ENCODE results near the gene SDE2.
A peak's percentile ranks its signal among the peaks of the same experiment; 100 is the strongest.

Gene SDE2

GRCh38 chr1:225962440-225962975 lies 36.6 kb downstream of the SDE2 start:
- peak; percentile 89 for TF ChIP-seq CTCF (IDR thresholded peaks at IDR 0.05; ENCODE audit: low read depth, low read length, missing control alignments)
- no peak overlapping the region for H3K4me3 ChIP-seq (ENCODE audit: low read depth, low read length)
- no peak for DNase-seq (ENCODE audit: low read depth)

GRCh38 chr1:225961659-225962439 lies 37.3 kb downstream of the SDE2 start:
- no peak overlapping the region for H3K4me3 ChIP-seq (ENCODE audit: low read depth, low read length)
- no peak for TF ChIP-seq CTCF (IDR thresholded peaks at IDR 0.05; ENCODE audit: low read depth, low read length, missing control alignments)
- no peak for DNase-seq (ENCODE audit: low read depth)

GRCh38 chr1:225958041-225958440 lies 41.1 kb downstream of the SDE2 start:
- TF ChIP-seq CTCF (IDR thresholded peaks at IDR 0.05; ENCODE audit: low read depth, low read length, missing control alignments): no peak
- no peak for DNase-seq (ENCODE audit: low read depth)
- H3K4me3 ChIP-seq (ENCODE audit: low read depth, low read length): no peak overlapping the region

GRCh38 chr1:225954753-225955152 lies 44.4 kb downstream of the SDE2 start:
- DNase-seq (ENCODE audit: low read depth): no peak
- H3K4me3 ChIP-seq (ENCODE audit: low read depth, low read length): no peak overlapping the region
- no peak for TF ChIP-seq CTCF (IDR thresholded peaks at IDR 0.05; ENCODE audit: low read depth, low read length, missing control alignments)

- no peak overlapping the region for H3K4me3 ChIP-seq (ENCODE audit: low read depth, low read length)
- no peak for TF ChIP-seq CTCF (IDR thresholded peaks at IDR 0.05; ENCODE audit: low read depth, low read length, missing control alignments)
Observed at GRCh38 chr1:225953315-225953714, 45.8 kb downstream of the SDE2 start.

GRCh38 chr1:225950905-225951497 lies 48.1 kb downstream of the SDE2 start:
- TF ChIP-seq CTCF (IDR thresholded peaks at IDR 0.05; ENCODE audit: low read depth, low read length, missing control alignments): no peak
- H3K4me3 ChIP-seq (ENCODE audit: low read depth, low read length): no peak overlapping the region
- no peak for DNase-seq (ENCODE audit: low read depth)

More at GRCh38 chr1:225953315-225953714, 45.8 kb downstream of the SDE2 start:
- no peak for DNase-seq (ENCODE audit: low read depth)
